WTC11 (cell line): Measurements from ENCODE around the gene SYK.

Experiments used
- CTCF ChIP-seq: fragments of 200-600 bp; IDR thresholded peaks from 2 replicates; pipeline ENCODE4 v1.8.0; 2022; ENCODE audit warnings: antibody characterized with exemption
- FOXJ3 ChIP-seq: sonication (generic); formaldehyde crosslinking; IDR thresholded peaks from 2 replicates; pipeline ENCODE4 v1.9.0; 2021; ENCODE audit warnings: missing genetic modification reagents, mild to moderate bottlenecking, borderline replicate concordance
- ZNF396 ChIP-seq: fragments of 250-450 bp; sonication (Bioruptor Pico); IDR thresholded peaks from 2 replicates; pipeline ENCODE4 v1.8.0; 2021; ENCODE audit warnings: mild to moderate bottlenecking, moderate library complexity, borderline replicate concordance
- ZNF671 ChIP-seq: fragments of 250-450 bp; sonication (Bioruptor Pico); IDR thresholded peaks from 2 replicates; pipeline ENCODE4 v1.8.0; 2021; ENCODE audit warnings: mild to moderate bottlenecking
- TF ChIP-seq, protein P1 (sequence below): sonication (generic); formaldehyde crosslinking; IDR thresholded peaks from 2 replicates; pipeline ENCODE4 v1.8.0; 2022; ENCODE audit warnings: mild to moderate bottlenecking, missing genetic modification reagents
- TF ChIP-seq, protein P2 (sequence below): sonication (generic); formaldehyde crosslinking; IDR thresholded peaks from 2 replicates; pipeline ENCODE4 v1.8.0; 2022; ENCODE audit warnings: missing genetic modification reagents
- TF ChIP-seq, protein P3 (sequence below): sonication (generic); formaldehyde crosslinking; IDR thresholded peaks from 2 replicates; pipeline ENCODE4 v1.8.1; 2022; ENCODE audit warnings: low read depth, missing genetic modification reagents, borderline replicate concordance

DNA sequence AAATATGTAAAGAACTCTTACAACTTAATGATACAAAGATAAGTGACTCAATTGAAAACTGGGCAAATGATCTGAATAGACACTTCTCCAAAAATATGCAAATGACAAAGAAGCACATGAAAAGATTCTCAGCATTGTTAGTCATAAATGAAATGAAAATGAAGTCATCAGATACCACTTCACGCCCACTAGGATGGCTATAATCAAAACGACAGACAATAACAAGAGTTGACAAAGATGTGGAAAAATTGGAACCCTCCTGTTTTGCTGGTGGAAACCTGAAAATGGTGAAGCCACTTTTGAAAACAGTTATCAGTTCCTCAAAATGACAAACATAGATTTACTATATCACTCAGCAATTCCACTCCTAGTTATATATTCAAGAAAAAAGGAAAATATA is 7.9 kb upstream of the SYK start:
- TF ChIP-seq, protein P1, sequence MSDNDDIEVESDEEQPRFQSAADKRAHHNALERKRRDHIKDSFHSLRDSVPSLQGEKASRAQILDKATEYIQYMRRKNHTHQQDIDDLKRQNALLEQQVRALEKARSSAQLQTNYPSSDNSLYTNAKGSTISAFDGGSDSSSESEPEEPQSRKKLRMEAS = no peak
- TF ChIP-seq CTCF (no peak), ZNF671 (CRISPR knock-in tag) (no peak), FOXJ3 (CRISPR knock-in tag) (no peak), ZNF396 (no peak)
- TF ChIP-seq, protein P2, sequence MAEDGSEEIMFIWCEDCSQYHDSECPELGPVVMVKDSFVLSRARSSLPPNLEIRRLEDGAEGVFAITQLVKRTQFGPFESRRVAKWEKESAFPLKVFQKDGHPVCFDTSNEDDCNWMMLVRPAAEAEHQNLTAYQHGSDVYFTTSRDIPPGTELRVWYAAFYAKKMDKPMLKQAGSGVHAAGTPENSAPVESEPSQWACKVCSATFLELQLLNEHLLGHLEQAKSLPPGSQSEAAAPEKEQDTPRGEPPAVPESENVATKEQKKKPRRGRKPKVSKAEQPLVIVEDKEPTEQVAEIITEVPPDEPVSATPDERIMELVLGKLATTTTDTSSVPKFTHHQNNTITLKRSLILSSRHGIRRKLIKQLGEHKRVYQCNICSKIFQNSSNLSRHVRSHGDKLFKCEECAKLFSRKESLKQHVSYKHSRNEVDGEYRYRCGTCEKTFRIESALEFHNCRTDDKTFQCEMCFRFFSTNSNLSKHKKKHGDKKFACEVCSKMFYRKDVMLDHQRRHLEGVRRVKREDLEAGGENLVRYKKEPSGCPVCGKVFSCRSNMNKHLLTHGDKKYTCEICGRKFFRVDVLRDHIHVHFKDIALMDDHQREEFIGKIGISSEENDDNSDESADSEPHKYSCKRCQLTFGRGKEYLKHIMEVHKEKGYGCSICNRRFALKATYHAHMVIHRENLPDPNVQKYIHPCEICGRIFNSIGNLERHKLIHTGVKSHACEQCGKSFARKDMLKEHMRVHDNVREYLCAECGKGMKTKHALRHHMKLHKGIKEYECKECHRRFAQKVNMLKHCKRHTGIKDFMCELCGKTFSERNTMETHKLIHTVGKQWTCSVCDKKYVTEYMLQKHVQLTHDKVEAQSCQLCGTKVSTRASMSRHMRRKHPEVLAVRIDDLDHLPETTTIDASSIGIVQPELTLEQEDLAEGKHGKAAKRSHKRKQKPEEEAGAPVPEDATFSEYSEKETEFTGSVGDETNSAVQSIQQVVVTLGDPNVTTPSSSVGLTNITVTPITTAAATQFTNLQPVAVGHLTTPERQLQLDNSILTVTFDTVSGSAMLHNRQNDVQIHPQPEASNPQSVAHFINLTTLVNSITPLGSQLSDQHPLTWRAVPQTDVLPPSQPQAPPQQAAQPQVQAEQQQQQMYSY = no peak
- TF ChIP-seq, protein P3, sequence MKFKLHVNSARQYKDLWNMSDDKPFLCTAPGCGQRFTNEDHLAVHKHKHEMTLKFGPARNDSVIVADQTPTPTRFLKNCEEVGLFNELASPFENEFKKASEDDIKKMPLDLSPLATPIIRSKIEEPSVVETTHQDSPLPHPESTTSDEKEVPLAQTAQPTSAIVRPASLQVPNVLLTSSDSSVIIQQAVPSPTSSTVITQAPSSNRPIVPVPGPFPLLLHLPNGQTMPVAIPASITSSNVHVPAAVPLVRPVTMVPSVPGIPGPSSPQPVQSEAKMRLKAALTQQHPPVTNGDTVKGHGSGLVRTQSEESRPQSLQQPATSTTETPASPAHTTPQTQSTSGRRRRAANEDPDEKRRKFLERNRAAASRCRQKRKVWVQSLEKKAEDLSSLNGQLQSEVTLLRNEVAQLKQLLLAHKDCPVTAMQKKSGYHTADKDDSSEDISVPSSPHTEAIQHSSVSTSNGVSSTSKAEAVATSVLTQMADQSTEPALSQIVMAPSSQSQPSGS (CRISPR knock-in tag) = no peak
